A673 (cell line): ENCODE data around the gene CHI3L2. TPM values are rescaled to one million over a fixed set of nuclear protein-coding genes. Genes with fewer than 3 reads are reported as not detected.

Experiments used
- BruUV-seq: library from RNA; stranded (reverse); fragments of 400-500 nt; replicated peaks from 2 replicates; lab custom pipeline; 2021; lab: Mats Ljungman, UMichigan
- CTCF ChIA-PET: fragments of 300-600 bp; sonication (Branson Sonifier 250); formaldehyde crosslinking; loops from one replicate; lab custom pipeline; 2022; ENCODE audit warnings: antibody characterized with exemption; lab: Charles Lee
- POLR2A ChIA-PET: fragments of 300-600 bp; sonication (Branson Sonifier 250); formaldehyde crosslinking; loops from one replicate; lab custom pipeline; 2022; ENCODE audit warnings: antibody characterized with exemption; ENCODE audit not compliant: low non-redundant PET; lab: Charles Lee
- DNase-seq: peaks from one replicate; pipeline ENCODE4 v3.0.0-alpha.2; 2015; ENCODE audit warnings: low spot score
- H3K27ac ChIP-seq: fragments of 200-600 bp; sonication (generic); 2 replicates; pipeline ENCODE4 v1.5.1; 2016; ENCODE audit warnings: mixed run types, low read depth, mild to moderate bottlenecking, mixed read lengths, antibody characterized with exemption, low read length; ENCODE audit not compliant: poor library complexity, severe bottlenecking
- H3K27me3 ChIP-seq: fragments of 200-600 bp; sonication (generic); replicated peaks from 2 replicates; pipeline ENCODE4 v1.6.1; 2017; ENCODE audit warnings: mixed run types, low read depth, mild to moderate bottlenecking, mixed read lengths, antibody characterized with exemption, low read length; ENCODE audit not compliant: insufficient read depth, poor library complexity
- H3K36me3 ChIP-seq: fragments of 200-600 bp; sonication (generic); 2 replicates; pipeline ENCODE4 v1.6.1; 2016; ENCODE audit warnings: mixed run types, mild to moderate bottlenecking, mixed read lengths, antibody characterized with exemption, low read length; ENCODE audit not compliant: insufficient read depth, poor library complexity, severe bottlenecking
- H3K4me1 ChIP-seq: fragments of 200-600 bp; sonication (generic); 2 replicates; pipeline ENCODE4 v1.6.1; 2017; ENCODE audit warnings: mixed run types, mild to moderate bottlenecking, mixed read lengths, antibody characterized with exemption, low read length; ENCODE audit not compliant: insufficient read depth, poor library complexity, severe bottlenecking
- H3K4me3 ChIP-seq: fragments of 200-600 bp; sonication (generic); 2 replicates; pipeline ENCODE4 v1.5.1; 2016; ENCODE audit warnings: low read depth, mixed run types, mild to moderate bottlenecking, mixed read lengths, low read length; ENCODE audit not compliant: poor library complexity, severe bottlenecking
- H3K9me3 ChIP-seq: fragments of 200-600 bp; sonication (generic); 2 replicates; pipeline ENCODE4 v1.6.1; 2016; ENCODE audit warnings: mixed run types, low read depth, mild to moderate bottlenecking, mixed read lengths, antibody characterized with exemption, low read length; ENCODE audit not compliant: poor library complexity, severe bottlenecking
- CTCF ChIP-seq: fragments of 300-800, 200-600 bp; sonication (generic); conservative IDR thresholded peaks from 2 replicates; pipeline ENCODE4 v1.5.1; 2017; ENCODE audit warnings: low read depth, mild to moderate bottlenecking, antibody characterized with exemption, low read length, moderate library complexity, mixed read lengths
- EZH2 ChIP-seq: fragments of 200-600 bp; sonication (generic); IDR thresholded peaks from 2 replicates; pipeline ENCODE4 v1.6.1; 2017; ENCODE audit warnings: borderline replicate concordance, low read depth, mild to moderate bottlenecking, mixed read lengths, antibody characterized with exemption, low read length; ENCODE audit not compliant: poor library complexity, severe bottlenecking
- intact Hi-C: fragments of 100-400 bp; cut with micrococcal nuclease; formaldehyde crosslinking; loops from one replicate; pipeline ENCODE4 v1.10.0; 2022; ENCODE audit not compliant: unreplicated experiment
- total RNA-seq: library from RNA; stranded (reverse); gene quantifications from 2 replicates; pipeline ENCODE4 v1.2.3, GENCODE V29; 2021

Gene CHI3L2
- total RNA-seq, 1 experiment from 2014 or later = not detected

GRCh38 chr1:111218701-111219556 lies 8.6 kb upstream of the CHI3L2 start:
- Histone ChIP-seq H3K4me1 (no peaks in the 10 kb centered on the region), H3K9me3 (no peaks in the 10 kb centered on the region), H3K36me3 (no peaks in the 10 kb centered on the region), H3K27me3 (peaks cover 6% of the 10 kb centered on the region), H3K27ac (no peak overlapping the region), H3K4me3 (no peak overlapping the region)
- ChIA-PET POLR2A (no interaction called here), CTCF (interaction anchor here (0.6 kb wide), 1 partner anchor 187 kb away, joined by 3 read pairs; no protein-coding TSS in a partner anchor)
- no peak for TF ChIP-seq CTCF
- BruUV-seq = no TSS peak
- intact Hi-C loops = no loop called here
- DNase-seq = no peak

GRCh38 chr1:111219557-111220286 lies 7.8 kb upstream of the CHI3L2 start:
- Histone ChIP-seq H3K4me1 (no peaks in the 10 kb centered on the region), H3K36me3 (no peaks in the 10 kb centered on the region), H3K9me3 (no peaks in the 10 kb centered on the region), H3K4me3 (no peak overlapping the region), H3K27ac (no peak overlapping the region), H3K27me3 (peaks cover 14% of the 10 kb centered on the region)
- TF ChIP-seq CTCF (no peak), EZH2 (no peak)
- DNase-seq = no peak
- POLR2A ChIA-PET = no interaction called here
- no TSS peak for BruUV-seq
- CTCF ChIA-PET = no interaction called here
- intact Hi-C loops = no loop called here

- DNase-seq = no peak
Observed at GRCh38 chr1:111220302-111220890, 7.1 kb upstream of the CHI3L2 start.

More at GRCh38 chr1:111220302-111220890, 7.1 kb upstream of the CHI3L2 start:
- POLR2A ChIA-PET = no interaction called here
- no peak overlapping the region for H3K4me3 ChIP-seq
- no peaks in the 10 kb centered on the region for H3K9me3 ChIP-seq
- no peak overlapping the region for H3K27ac ChIP-seq
- TF ChIP-seq EZH2 (no peak), CTCF (no peak)
- no TSS peak for BruUV-seq
- H3K27me3 ChIP-seq = peaks cover 20% of the 10 kb centered on the region
- intact Hi-C loops = no loop called here
- CTCF ChIA-PET = interaction anchor here (1.0 kb wide), 1 partner anchor 114 kb away, joined by 3 read pairs; no protein-coding TSS in a partner anchor
- H3K4me1 ChIP-seq = no peaks in the 10 kb centered on the region
- no peaks in the 10 kb centered on the region for H3K36me3 ChIP-seq
